ENCODE results near the gene OR4C45.
"Not testable (repeated sequence)": the region's sequence is repeated elsewhere in the genome, so short reads cannot be mapped to it uniquely, and the experiment has no call there.

Gene OR4C45

DNA sequence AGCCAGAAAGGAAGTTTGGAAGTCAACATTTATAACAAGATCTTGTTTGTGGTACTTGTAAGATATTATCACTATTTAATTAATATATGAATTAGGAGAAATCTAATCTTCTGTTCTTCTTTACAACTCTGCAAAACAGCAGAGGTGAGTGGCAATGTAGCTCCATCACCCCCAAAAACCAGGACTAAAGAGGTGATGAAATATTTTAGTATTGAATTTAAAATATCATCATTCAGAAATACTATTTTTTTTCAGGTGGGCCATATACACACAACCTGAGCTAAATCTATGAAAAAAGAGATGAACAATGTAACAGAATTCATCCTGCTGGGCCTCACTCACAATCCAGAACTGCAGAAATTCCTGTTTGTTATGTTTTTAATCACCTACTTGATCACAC, at the start of gene OR4C45:
TSS of gene OR4C45 (plus strand) at position 301 of the 400 bp plus-strand sequence.
- TF ChIP-seq, protein P1, sequence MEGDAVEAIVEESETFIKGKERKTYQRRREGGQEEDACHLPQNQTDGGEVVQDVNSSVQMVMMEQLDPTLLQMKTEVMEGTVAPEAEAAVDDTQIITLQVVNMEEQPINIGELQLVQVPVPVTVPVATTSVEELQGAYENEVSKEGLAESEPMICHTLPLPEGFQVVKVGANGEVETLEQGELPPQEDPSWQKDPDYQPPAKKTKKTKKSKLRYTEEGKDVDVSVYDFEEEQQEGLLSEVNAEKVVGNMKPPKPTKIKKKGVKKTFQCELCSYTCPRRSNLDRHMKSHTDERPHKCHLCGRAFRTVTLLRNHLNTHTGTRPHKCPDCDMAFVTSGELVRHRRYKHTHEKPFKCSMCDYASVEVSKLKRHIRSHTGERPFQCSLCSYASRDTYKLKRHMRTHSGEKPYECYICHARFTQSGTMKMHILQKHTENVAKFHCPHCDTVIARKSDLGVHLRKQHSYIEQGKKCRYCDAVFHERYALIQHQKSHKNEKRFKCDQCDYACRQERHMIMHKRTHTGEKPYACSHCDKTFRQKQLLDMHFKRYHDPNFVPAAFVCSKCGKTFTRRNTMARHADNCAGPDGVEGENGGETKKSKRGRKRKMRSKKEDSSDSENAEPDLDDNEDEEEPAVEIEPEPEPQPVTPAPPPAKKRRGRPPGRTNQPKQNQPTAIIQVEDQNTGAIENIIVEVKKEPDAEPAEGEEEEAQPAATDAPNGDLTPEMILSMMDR (conservative IDR thresholded peaks at IDR 0.05) = no peak
- H3K27ac ChIP-seq = no peak within 1 kb of the TSS

DNA sequence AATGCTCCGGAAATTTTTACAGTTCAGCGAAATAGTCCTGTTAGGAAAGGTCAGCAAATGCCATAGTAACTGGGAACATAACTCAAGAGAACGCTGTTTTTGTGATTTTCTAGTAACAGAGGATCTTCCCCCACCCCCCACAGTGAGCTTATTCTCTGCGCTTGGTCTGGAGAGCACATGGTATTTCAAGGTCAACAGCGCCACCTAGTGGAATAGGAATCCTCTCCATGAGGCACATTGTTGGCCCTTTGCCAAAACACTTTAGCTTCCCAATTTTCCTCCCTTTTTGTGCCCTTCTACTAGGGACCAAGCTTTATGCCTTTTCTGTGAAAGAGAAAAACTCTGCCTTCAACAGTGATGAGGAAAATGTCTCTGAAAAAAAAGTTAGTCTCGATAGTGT, 37.1 kb upstream of the OR4C45 start:
- no peak overlapping the region for H3K27ac ChIP-seq
- TF ChIP-seq, protein P1 (conservative IDR thresholded peaks at IDR 0.05) = peak; percentile 74

DNA sequence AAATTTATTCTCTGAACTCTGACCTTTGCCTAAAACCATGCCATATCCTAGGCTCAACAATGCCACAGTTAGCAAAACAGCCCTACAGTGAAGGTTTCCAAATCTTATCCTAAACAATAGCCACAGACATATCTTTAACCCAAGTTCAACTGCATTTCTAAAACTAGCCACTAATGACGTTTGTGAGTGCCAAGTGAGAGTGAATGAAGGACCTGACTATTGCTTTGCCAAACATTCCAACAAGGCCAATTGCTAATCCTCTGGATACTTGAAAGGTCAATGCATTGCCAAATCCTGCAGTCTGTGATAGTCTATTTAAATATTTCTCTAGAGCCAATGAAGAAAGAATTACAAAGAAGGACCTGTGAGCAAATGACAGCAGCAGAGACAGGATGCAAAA, 2.5 kb upstream of the OR4C45 start:
- TF ChIP-seq, protein P1 (conservative IDR thresholded peaks at IDR 0.05) = no peak
- H3K27ac ChIP-seq = no peak overlapping the region

DNA sequence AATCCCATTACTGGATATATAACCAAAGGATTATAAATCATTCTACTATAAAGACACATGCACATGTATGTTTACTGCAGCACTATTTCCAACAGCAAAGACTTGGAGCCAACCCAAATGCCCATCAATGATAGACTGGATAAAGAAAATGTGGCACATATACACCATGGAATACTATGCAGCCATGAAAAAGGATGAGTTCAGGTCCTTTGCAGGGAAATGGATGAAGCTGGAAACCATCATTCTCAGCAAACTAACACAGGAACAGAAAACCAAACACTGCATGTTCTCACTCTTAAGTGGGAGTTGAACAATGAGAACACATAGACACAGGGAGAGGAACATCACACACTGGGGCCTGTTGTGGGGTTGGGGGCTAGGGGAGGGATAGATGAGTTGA, 3.6 kb downstream of the OR4C45 start:
- H3K27ac ChIP-seq = not testable (repeated sequence)

DNA sequence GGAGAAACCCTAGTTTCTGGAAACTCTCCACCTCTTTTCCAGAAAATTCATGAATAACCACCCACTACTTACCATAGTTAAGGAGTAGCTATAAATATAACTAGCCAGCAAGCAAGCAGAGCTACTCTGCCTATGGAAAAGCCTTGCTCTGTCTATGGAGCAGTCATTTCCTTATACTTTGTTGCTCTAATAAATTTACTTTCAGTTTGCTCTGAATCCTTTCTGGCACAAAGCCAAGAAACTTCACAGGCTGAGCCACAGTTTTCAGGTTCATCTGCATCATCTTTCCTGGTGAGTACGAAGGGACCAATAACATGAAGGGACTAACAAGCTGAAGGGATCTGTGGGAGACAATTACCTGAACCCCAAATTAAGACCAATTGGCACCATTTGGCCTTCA, 4.6 kb downstream of the OR4C45 start:
- TF ChIP-seq, protein P1 (conservative IDR thresholded peaks at IDR 0.05) = no peak
- H3K27ac ChIP-seq = no peak overlapping the region

DNA sequence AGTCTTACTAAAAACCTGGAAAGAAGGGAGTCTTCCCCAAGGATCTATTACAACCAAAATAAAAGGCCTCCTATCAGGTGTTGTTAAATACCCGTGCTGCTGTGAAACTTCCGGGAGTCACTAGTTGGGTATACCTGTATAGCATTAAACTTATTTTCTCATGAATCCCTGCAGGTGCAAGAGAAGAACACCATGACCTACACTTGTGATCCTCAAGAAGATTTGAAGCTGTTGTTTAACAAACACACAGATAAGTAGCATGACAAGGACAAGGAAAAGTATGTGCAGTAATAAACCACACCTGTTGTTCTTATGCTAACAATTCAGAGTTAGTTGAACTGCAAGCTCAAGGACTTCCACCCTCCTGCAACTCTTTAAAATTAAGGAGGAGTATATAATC, 12.0 kb downstream of the OR4C45 start:
- TF ChIP-seq, protein P1 (conservative IDR thresholded peaks at IDR 0.05) = no peak
- H3K27ac ChIP-seq = no peak overlapping the region

DNA sequence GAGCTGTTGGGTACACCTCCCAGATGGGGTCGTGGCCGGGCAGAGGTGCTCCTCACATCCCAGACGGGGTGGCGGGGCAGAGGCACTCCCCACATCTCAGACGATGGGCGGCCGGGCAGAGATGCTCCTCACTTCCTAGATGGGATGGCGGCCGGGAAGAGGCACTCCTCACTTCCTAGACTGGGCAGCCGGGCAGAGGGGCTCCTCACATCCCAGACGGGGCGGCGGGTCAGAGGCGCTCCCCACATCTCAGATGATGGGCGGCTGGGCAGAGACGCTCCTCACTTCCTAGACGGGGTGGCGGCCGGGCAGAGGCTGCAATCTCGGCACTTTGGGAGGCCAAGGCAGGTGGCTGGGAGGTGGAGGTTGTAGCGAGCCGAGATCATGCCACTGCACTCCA, 30.4 kb downstream of the OR4C45 start:
- not testable (repeated sequence) for H3K27ac ChIP-seq

DNA sequence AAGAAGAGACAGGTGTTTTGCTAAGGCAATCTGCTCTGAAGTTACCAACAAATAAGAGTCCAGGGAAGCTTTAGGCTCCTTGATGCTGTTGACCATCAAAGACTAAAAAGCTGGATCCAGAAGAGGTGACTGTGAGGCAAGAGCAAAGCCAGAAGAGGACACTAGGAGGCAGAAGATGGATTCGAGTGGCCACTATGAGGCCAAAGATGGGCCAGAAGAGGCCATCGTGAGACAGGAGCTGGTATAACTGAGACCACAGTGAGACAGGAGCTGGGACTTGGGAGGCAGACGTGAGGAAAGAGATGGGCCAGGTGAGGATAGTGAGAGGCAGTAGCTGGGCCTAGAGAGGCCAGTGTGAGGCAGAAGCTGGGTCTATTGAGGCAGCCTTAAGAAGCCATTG, 37.7 kb downstream of the OR4C45 start:
- TF ChIP-seq, protein P1 (conservative IDR thresholded peaks at IDR 0.05) = no peak
- no peak overlapping the region for H3K27ac ChIP-seq

DNA sequence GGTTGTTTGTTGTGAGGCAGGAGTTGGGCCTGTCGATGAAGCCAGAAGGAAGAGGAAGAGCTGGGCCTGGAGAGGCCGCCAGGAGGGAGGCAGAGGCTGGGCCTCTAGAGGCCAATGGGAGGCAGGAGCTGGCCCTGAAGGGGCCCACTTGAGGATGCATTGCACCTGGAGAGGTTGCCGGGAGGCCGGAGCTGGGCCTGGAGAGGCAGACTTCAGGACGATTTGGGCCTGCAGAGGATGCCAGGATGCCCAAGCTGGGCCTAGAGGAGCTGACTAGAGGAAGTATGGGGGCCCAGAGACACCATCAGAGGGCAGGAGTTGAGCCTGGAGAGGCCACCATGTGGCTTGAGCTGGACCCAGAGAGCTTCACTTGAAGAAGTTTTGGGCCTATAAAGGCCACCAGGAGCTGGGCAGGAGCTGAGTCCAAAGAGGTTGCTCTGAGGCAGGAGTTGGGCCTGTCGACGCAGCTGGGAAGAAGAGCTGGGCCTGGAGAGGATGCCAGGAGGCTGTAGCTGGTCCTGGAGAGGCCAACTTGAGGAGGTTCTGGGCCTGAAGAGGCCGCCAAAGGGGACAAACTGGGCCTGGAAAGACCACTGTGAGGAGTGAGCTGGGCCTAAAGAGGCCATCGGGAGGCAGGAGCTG, 39.0 kb downstream of the OR4C45 start:
- TF ChIP-seq, protein P1 (conservative IDR thresholded peaks at IDR 0.05) = no peak
- no peak overlapping the region for H3K27ac ChIP-seq
